ENCODE measurements around the gene ANG. TPM values are rescaled to one million over a fixed set of nuclear protein-coding genes. Genes with fewer than 3 reads are reported as not detected.

Gene ANG
- total and polyA plus RNA-seq, 9 of the 15 experiments (the other 6 are each of a cell fraction or from before 2014, with no cell fraction given): 0.21 to 0.73 (median 0.34) TPM; not detected in 4

DNA sequence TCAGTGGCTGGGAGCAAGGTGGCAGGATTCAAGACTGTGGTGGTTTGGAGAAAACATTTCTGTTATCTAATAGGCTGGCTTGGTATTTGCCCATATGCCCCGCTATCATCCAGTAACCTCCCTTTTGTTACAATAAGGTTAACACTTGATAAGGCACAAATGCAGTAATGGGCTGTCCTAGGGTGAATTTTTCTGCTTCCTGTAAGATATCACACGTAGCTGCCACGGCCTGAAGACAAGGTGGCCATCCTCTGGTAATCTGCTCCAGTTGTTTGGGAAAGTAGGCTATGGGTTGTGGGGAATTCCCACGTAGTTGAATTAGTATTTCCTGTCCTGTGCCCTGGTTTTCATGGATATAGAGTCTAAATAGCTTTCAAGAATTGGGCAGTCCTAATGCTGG is 23.1 kb downstream of the ANG start (continued):
- TF ChIP-seq, protein P1, sequence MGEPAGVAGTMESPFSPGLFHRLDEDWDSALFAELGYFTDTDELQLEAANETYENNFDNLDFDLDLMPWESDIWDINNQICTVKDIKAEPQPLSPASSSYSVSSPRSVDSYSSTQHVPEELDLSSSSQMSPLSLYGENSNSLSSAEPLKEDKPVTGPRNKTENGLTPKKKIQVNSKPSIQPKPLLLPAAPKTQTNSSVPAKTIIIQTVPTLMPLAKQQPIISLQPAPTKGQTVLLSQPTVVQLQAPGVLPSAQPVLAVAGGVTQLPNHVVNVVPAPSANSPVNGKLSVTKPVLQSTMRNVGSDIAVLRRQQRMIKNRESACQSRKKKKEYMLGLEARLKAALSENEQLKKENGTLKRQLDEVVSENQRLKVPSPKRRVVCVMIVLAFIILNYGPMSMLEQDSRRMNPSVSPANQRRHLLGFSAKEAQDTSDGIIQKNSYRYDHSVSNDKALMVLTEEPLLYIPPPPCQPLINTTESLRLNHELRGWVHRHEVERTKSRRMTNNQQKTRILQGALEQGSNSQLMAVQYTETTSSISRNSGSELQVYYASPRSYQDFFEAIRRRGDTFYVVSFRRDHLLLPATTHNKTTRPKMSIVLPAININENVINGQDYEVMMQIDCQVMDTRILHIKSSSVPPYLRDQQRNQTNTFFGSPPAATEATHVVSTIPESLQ (CRISPR knock-in tag; IDR thresholded peaks at IDR 0.05): no peak
- TF ChIP-seq CBFA2T2 (conservative IDR thresholded peaks at IDR 0.05) (peak; percentile 86), NR3C1 (CRISPR knock-in tag; IDR thresholded peaks at IDR 0.05) (no peak), MYC (IDR thresholded peaks at IDR 0.05; ENCODE audit: low read depth, low read length) (no peak), MYC (CRISPR knock-in tag; IDR thresholded peaks at IDR 0.05; ENCODE audit: borderline replicate concordance, low read depth) (no peak), RBBP5 (IDR thresholded peaks at IDR 0.05; ENCODE audit: borderline replicate concordance, insufficient read depth, low read length, poor library complexity, severe bottlenecking) (no peak)

DNA sequence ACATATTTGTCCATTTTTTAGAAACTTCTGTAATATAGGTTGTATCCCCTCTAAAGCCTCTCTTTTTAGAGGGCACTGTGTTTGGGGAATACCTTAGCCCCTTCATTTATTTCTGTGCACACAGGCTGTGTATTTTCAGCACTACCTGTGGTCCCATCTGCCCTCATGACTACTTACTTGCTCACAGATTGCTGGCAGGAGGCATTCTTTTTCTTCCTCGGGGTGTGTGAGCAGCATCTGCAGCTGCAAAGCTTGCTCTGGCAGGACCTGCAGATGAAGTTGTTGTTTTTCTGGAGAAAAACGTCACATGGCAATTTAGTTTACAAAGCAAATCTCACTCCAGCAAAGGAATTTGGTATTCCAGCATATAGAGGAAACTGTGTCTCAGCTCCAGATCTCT is 24.3 kb downstream of the ANG start:
- Histone ChIP-seq H3K4me1 (replicated peaks in 1 of 2; ENCODE audit: control insufficient read depth in 2 of 2, insufficient read depth in 2 of 2, low read length in 2 of 2) (peaks cover 0 to 2% of the 10 kb centered on the region in 2 experiments; a peak in 3 of 5 replicates), H3K4me3 (no peak overlapping the region), H3K9ac (ENCODE audit: insufficient read depth in 1 of 2, low read depth in 2 of 2, low read length in 2 of 2) (no peak overlapping the region), H3K79me2 (ENCODE audit: control insufficient read depth, insufficient read depth, low read length) (no peaks in the 10 kb centered on the region), H3K9me1 (ENCODE audit: control insufficient read depth, insufficient read depth, low read length) (no peaks in the 10 kb centered on the region), H3K27ac (ENCODE audit: extremely low read depth, low read depth, low read length) (no peak overlapping the region), H3K4me2 (ENCODE audit: insufficient read depth, low read length) (no peak overlapping the region), H3K27me3 (ENCODE audit: control insufficient read depth in 2 of 2, insufficient read depth in 2 of 2, low read length in 2 of 2) (peaks cover 0 to 5% of the 10 kb centered on the region in 2 experiments; a peak in 1 of 5 replicates), H3K9me3 (replicated peaks; ENCODE audit: control insufficient read depth, insufficient read depth, low read depth, low read length) (no peaks in the 10 kb centered on the region), H4K20me1 (replicated peaks; ENCODE audit: control insufficient read depth, insufficient read depth, low read length) (no peaks in the 10 kb centered on the region), H3K36me3 (ENCODE audit: control insufficient read depth, insufficient read depth, low read length) (no peaks in the 10 kb centered on the region), H2AFZ (ENCODE audit: low read depth, low read length) (no peak overlapping the region)
- DNase-seq (ENCODE audit: extremely low read depth in 1 of 4, low spot score in 3 of 4) (no peak), ATAC-seq (no peak), FAIRE-seq (no peak)
- ChIA-PET POLR2A (interaction anchor here (0.6 to 0.7 kb wide), 2 partner anchors 70 to 87 kb away, joined by 3 read pairs; no protein-coding TSS in a partner anchor), CTCF (ENCODE audit: low intra/inter-chr PET ratio) (no interaction called here)
- 0% methylated on average over 2 of the region's 2 CpGs for WGBS (ENCODE audit: insufficient coverage, low coverage, missing lambda C conversion rate)
- TF ChIP-seq FOXA3 (CRISPR knock-in tag; conservative IDR thresholded peaks at IDR 0.05 in 1 of 2, IDR thresholded peaks at IDR 0.05 in 1 of 2): no peak
- BruUV-seq (replicated peaks): no TSS peak
- in situ Hi-C loops (cut with MboI): loop anchor here (25.0 kb wide), 1 partner anchor 249 kb away; the partner anchor contains the start of gene RNASE2
- intact Hi-C loops (cut with micrococcal nuclease): no loop called here
